IPS-NIHi7 (cell line): Measurements from ENCODE around the gene LILRA6.
A peak's percentile ranks its signal among the peaks of the same experiment; 100 is the strongest.
"Not testable (repeated sequence)": the region's sequence is repeated elsewhere in the genome, so short reads cannot be mapped to it uniquely, and the experiment has no call there.

ENCODE experiments used
- DNase-seq: peaks from one replicate; pipeline ENCODE4 v3.0.0; 2012; ENCODE audit warnings: mixed read lengths; ENCODE audit errors: extremely low spot score

LILRA6 gene

DNA sequence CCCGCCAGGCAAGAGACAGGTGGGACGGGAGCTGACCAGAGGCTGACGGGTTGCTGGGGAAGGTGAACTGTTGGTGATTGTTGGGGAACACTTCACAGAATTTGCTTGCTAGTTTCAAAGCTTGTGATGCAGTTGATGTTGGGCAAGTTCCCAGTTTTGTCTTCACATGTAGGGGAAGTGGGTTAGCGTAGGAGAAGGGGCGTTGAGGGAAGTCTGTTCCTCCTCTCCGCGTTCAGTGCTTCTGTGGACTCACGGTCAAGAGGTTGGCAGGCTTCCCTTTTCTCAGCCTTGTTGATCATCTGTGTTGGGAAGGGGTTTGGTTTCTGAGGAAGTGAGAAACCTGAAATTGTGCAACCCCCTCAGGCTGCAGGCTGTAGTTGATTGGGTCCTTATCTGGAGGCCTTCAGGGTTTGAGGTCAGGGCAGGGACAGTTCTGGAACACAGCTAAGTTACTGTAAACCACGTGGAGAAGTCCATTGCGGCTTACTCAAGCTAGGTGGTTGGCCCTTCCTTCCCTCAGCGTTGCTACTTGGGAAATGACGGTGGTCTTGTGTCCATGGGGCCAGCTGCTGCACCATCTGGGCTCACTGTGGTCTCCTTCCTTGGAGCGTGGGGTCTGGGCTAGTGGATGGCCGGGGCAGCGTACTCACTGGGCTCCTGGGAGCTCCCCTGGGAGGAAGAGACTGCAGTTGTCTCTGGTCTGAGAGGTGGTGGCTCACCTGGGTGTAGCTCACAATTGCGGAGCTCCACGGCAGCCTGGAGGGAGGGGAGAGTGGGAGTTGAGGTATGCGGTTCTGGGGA, 34.4 kb downstream of the LILRA6 start:
- DNase-seq: peak; percentile 25

GRCh38 chr19:54207676-54207982, 35.0 kb downstream of the LILRA6 start:
- DNase-seq: no peak

DNA sequence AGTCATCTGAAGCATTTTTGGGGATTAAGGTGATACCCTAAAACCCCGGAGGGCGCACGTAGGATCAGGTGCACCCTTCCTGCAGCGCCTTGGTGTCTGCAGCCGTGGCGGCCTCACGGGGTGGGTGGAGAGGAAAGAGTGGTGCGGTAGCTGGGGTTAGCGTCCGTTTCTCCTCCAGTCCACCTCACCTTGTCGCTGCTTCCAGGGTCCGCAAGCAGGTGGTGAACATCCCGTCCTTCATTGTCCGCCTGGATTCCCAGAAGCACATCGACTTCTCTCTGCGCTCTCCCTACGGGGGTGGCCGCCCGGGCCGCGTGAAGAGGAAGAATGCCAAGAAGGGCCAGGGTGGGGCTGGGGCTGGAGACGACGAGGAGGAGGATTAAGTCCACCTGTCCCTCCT, 35.4 kb downstream of the LILRA6 start:
- not testable (repeated sequence) for DNase-seq

DNA sequence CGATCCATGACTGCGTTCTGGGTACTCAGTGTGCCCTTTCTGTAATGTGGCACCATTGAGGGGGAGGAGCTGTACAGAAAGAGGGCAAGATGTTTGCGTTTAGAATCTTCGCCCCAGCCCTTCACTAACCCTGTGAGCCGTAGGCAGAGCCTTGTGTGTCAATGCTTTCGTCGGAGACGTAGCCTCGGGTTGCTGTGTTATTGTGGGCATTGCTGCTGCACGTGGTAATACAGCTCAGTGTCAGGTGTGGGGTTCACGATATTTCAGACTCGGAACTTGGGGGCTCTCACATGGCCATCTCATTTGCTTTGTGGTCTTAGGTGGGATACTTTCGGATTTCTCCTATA, 35.8 kb downstream of the LILRA6 start:
- DNase-seq: no peak

- DNase-seq: no peak
Observed at GRCh38 chr19:54206030-54206830, 36.4 kb downstream of the LILRA6 start.

DNA sequence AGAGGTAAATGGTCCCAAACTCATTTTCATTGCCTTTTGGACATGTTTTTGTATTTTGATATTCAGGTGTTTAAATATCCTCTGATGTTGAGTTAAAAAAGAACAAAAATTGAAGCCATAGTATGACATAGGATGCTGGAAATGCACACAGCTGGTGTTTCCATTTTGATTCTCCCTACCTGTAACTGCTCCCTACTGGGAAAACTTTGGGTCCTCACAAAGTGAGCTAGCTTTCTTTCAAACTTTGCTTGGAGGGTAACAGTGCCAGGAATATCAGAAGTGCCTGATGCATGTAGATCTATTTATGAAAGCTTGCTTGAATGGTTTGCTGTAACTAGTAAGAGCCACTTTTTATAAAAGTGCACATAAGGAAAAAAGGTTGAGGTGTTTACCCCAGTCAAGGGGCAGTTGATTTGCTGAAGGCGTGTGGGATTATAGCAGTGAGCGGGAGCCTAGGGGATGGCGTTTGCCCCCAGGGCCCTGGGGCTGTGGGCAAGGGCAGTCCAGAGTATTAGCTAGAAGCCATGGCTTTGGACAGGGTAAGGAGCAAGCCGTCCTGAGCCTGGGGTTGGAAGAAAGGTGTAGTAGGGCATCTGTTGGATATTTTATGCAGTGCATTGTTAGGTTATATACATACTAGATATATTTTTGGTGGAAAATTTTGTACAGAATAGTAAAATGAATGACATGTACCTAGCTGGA, 37.7 kb downstream of the LILRA6 start:
- no peak for DNase-seq

DNA sequence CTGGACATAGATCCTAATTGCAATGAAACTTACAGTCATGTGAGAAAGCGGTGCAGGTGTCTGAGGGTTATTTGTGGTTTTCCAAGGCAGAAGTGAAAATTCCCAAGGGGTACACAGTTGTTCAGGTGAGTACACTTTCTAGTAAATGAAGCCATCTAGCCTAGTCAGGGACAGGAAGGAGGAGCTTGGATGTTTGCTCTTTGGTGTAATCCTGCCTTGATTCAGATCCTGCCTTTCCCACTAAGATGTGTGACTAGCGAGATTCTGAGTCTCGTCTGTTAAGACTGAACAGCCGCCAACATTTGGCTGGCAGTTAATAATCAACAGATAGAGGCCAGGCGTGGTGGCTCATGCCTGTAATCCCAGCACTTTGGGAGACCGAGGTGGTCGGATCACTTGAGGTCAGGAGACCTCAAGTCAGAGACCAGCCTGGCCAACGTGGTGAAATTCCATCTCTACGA, 39.4 kb downstream of the LILRA6 start:
- DNase-seq: no peak

DNA sequence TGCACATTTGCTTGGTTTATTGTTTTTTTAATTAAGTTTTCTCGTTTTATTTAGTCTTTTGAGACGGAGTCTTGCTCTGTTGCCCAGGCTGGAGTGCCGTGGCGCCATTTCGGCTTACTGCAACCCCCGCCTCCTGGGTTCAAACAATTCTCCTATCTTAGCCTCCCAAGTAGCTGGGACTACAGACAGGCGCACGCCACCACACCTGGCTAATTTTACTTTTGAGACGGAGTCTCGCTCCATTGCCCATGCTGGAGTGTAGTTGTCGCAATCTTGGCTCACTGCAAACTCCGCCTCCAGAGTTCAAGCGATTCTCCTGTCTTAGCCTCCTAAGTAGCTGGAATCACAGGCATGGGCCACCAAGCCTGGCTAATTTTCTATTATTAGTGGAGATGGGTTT, 40.6 kb downstream of the LILRA6 start:
- DNase-seq: no peak

DNA sequence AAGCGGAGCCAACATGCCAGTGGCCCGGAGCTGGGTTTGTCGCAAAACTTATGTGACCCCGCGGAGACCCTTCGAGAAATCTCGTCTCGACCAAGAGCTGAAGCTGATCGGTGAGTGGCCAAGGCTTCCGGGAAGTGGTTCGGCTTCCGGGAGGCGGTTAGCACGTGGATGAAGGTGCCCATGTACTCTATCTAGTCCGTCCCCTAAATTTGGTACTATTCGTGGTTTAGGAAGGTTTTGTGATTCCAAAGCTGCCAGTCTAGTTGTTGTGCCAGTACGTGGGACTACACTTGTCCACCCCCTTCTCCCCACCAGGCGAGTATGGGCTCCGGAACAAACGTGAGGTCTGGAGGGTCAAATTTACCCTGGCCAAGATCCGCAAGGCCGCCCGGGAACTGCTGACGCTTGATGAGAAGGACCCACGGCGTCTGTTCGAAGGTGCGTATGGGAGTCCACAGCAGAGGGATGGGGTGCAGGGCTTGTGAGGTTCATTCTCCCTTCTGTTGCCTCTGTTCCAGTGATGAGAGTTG, 41.4 kb downstream of the LILRA6 start:
- no peak for DNase-seq

GRCh38 chr19:54199401-54199800, 43.2 kb downstream of the LILRA6 start:
- DNase-seq: no peak

DNA sequence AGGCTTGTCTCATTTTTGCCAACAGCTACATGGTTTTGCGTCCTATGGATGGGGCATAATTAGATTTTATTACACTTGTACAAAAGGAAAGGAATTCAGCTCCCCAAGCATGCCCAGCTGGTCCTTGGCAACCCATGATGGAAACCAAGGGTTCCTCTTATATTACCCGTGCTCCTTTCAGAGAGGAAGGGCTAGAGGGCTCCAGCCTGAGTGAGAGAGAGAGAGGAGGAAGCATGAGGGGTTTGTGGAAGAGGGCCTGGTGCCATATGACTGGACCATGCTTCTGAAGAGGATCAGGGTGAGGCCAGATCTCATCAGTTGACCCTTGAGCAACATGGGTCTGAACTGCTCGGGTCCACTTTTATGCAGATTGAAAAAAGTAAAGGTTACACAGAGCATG, 45.5 kb downstream of the LILRA6 start:
- no peak for DNase-seq

GRCh38 chr19:54196536-54196935, 46.1 kb downstream of the LILRA6 start:
- no peak for DNase-seq

GRCh38 chr19:54194463-54194862, 48.1 kb downstream of the LILRA6 start:
- DNase-seq: not testable (repeated sequence)

- DNase-seq: no peak
Observed at GRCh38 chr19:54193011-54193410, 49.6 kb downstream of the LILRA6 start.

DNA sequence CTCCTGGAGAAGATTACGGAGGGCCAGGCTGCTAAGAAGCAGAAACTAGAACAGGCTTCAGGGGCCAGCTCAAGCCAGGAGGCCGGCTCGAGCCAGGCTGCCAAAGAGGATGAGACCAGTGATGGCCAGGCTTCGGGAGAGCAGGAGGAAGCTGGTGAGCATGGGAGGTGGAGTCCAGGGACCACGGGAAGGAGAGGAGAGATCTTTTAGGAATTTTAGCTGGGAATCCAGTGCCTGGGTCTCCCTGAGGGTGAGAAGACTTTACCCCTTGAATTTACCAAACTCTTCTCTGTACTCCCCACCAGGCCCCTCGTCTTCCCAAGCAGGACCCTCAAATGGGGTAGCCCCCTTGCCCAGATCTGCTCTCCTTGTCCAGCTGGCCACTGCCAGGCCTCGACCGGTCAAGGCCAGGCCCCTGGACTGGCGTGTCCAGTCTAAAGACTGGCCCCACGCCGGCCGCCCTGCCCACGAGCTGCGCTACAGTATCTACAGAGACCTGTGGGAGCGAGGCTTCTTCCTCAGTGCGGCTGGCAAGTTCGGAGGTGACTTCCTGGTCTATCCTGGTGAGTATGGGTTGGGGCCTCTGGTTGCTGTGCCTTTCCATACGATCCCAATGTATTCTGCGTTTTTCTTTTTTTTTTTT, 50.7 kb downstream of the LILRA6 start:
- no peak for DNase-seq

DNA sequence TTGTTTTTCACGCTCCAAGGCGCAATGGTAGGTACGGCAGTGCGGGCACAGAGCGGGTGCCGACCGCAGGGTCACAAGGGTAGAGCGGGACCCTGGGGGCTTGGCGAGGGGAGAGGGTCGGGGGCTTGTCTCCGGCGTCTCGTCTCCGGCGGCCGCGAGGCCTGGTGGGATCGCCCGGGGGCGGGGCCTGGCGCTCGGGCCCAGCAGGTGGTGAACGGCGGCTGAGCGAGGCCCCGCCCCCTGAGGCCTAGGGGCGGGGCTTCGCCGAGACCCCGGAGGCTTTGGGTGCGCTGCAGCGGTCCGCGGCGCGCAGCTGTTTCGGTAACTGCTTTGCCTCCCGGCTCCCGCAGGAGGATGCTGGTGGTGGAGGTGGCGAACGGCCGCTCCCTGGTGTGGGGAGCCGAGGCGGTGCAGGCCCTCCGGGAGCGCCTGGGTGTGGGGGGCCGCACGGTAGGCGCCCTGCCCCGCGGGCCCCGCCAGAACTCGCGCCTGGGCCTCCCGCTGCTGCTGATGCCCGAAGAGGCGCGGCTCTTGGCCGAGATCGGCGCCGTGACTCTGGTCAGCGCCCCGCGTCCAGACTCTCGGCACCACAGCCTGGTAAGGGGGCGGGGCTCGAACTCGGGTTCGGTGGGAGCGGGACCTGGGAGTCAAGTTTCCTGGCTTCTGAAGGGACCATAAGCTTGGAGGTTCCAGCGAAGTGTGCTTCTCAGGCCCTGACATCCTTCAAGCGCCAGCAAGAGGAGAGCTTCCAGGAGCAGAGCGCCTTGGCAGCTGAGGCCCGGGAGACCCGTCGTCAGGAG, 51.4 kb downstream of the LILRA6 start, which contains the start of gene TSEN34:
Gene TSEN34 (plus strand): TSS at position 298 of the 800 bp plus-strand sequence. CDS start 57 bp downstream, at position 355.
- DNase-seq: peak; percentile 61

- DNase-seq: peak; percentile 76
Observed at GRCh38 chr19:54190503-54191010, 52.0 kb downstream of the LILRA6 start.

DNA sequence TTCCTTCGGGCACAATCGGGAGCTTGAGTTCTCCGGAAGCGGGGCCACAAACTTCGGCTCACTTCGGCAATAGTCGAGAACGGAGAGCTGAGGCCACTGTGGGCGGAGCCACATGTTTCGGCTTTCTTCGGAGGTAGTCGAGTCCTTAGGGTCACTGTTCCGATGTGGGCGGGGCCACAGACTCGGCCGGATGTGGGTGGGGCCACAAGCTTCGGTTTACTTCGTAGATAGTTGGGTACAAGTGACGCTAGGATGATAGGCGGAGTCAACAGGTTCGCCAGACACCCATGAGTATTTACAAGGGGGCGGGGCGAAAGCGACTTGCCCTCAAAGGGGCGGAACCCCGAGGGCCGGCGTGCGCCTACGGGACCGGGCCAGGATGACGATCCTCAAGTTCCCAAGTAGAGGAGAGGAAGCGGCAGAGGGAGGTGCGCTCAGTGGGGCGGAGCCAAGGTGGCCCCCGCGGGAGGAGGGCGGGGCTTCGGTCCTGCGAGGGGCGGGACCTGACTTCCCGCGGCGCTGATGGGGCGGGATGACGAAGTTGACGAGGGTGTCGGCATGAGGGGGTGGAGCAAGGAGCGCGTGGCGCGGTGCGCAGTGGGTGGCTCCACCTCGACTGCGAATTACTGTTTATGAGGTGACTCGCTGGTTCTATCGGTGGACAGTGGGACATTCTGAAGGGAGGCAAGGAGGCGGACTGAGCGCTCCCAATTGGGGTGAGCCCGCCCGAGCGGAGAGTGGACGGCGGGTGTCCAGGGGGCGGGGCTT, 52.7 kb downstream of the LILRA6 start:
- peak; percentile 89 for DNase-seq

DNA sequence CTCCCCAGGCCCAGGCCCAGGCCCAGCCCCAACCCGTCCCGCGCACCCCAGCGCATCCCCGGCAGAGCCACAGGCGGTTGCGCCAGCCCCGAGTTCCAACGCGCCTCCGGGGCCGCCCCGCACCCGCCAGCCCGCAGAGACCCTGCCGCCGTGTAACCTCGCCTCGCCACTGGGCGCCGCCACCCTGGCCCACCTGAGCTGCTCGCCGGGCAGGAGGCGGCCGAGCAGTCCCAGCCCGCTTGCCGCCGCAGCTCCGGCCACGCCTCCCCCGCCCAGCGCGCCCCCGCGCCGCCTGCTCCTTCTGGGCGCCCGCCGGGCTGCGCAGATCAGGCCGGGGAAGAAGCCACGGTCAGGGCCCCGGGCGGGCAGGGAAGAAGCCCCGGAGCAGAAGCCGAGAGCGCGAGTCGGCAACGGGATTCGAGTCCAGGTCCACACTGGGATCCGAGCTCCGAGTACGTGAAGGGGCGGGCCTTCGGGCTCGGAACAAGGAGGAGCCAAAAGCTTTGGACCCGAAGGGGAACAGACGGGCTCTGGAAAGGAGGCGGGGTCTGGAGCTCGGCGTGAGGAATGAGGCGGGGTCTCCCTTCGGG, 53.4 kb downstream of the LILRA6 start, which contains the start of gene MBOAT7:
Gene MBOAT7 (minus strand): TSS at position 436 of the 590 bp plus-strand sequence. CDS start 1,072 bp downstream, outside the sequence.
- no peak for DNase-seq
